ENCODE measurements around the gene SESN1.

The SESN1 gene

DNA sequence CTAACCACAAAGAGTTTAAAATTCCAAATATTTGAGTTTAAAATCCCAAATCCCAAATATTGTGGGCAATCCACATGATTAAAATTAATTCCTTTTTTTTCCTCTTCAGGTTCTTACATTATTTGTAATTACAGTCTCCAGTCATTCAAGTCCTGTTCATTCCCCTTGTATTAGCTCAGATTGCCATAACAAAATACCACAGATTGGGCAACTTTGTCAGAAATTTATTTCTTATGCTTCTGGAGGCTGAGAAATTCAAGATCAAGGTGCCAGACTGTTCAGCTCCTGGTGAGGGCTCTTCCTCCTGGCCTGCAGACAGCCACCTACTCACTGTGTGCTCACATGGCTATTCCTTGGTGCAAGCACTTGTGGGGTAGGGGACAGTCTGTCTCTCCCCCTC, 141.0 kb downstream of the SESN1 start:
- no peak for DNase-seq

DNA sequence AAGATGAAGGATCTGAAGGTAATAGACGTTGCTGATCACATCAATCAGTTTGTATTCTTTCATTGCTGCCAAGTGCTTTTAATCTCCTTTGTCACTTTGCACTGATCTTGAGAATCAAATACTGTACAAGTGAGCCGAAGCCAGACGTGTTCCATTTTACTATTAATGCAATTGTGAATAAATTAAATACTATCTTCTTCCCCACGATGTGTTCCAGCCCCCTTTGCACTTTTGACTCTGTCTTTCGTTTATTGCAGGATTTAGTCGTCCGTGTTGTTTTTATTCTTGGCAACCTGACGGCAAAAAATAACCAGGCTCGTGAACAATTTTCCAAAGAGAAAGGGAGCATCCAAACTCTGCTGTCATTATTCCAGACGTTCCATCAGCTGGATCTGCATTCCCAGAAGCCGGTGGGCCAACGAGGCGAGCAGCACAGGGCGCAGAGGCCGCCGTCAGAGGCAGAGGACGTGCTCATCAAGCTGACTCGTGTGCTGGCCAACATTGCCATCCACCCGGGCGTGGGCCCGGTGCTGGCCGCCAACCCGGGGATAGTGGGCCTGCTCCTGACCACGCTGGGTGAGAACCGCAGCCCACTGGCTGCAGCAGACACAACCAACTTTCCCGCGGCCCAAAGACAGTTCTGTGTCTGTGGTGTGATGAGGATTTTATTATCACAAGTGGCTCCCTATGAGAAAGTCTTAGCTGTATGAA, 141.7 kb downstream of the SESN1 start:
- no peak for DNase-seq

- DNase-seq = no peak
These were observed 143.2 kb downstream of the SESN1 start for GRCh38 chr6:108951351-108951953.

DNA sequence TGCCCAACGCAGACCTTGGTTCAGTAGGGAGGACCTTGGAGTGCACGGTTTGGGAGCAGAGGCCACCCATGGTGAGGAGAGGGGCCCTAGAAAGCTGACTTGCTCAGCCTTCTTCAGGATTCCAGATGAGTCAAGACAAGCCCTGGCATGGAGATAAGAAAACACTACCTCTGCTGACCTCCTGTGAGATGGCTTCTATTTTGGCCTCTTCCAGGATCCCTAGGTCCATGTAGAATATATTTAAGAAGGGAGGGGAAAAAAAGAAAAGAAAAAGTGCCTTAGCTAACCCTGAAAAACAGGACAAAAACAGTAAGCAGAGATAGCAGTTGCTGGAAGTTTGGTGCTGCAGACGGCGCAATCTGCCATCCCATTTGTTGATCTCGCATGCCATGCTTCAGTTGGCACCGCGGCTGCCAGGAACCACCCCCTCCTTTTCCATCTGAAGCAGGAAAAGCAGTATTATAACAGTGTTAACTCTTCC, 146.4 kb downstream of the SESN1 start:
- DNase-seq = no peak

DNA sequence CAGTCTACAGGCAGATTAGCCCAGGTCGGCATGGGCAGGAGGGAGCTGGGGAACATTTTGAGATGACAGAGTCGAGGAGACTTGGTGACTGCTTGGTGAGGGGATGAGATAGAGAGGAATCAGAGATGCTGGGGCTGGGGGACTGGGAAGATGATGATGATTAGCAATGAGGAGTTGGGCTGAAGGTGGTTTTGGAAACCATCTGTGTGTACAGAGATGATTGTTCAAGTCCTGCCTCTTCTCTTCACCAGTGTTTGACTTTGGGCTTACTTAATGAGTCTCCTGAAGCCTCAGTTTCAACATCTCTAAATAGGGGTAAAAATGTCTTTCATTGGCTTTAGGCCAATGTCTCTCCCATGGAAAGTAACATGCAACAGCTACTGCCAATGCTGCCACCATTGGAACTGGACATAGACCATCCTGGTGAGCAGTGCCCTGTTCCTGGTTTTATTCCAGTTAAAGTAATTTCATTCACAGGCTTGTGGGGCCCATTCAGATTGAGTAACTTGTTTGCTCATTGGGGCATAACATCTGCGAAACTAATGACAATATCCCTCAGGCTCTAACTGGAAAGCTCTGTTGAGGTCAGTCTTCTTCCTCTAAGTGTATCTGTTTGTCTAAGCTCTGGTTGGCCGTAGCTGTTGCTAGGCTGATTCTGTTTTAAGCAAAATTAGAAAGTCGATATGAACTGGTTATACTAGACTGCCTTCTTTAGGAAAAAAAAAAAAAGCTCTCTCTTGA, 147.4 kb downstream of the SESN1 start:
- DNase-seq = no peak

- DNase-seq = no peak
These were observed 148.0 kb downstream of the SESN1 start for GRCh38 chr6:108946695-108947094.

GRCh38 chr6:108945681-108946159, 148.9 kb downstream of the SESN1 start:
- no peak for DNase-seq

GRCh38 chr6:108944707-108945680, 149.7 kb downstream of the SESN1 start:
- DNase-seq = no peak

DNA sequence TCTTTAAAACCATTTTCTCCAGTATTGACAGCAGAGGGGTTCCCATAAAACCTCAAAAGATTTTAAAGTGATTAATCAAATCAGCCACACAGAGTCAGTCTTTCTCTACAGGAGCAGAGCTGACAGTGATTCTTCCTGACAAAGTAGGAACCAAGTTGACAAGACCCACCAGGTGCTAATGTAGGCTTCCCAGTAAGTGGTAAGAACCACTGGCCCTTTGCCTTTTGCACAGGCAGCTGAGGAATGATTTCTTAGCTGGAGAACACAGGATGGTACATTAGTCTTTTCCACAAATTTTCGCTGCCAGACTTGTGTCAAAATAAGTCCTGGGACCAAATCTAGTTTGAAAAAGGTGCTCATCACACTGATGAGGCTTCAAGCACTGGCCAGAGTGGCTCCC, 150.6 kb downstream of the SESN1 start:
- DNase-seq = no peak

DNA sequence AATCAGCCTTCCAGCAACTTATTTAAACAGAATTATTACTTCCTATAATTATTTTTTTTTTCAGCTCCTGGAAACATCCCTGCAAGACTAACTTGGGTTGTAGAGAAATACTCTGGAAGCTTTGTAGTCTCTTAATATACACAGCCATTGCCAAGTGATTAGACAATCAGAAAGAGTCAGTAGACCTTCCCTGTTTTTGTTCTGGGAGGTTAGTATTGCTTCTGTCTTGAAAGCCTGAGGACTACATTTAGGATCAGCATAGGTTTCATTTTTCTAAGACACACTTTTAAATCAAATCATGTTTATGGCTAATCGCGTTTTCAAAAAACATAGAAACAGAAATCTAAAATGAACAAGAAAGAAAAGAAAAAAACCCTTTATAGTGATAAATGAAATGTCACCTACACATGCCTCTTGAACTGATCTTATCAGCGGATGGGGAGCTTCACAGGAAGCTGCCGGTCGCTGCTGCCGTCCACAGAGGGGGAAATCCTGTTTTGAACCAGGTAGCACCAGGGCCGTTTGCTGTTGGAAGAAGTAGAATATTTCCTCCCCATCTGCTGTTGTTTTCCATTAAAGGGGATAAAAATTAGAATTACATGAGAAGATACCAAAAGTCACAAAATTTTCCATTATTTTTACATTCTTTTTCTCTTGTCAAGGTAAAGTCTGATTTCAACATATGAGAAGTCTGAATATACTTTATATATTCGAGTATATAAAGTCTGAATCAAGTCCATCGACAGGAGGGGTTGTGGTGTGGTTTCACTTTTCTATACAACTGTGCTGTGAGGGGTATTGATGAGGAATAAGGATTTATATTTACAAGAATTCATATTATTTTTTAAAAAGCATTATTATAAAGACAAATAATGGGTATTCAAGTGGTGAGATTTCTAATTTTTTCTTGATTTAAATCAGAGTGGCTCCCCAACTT, 151.8 kb downstream of the SESN1 start:
- DNase-seq = peak; percentile 69

DNA sequence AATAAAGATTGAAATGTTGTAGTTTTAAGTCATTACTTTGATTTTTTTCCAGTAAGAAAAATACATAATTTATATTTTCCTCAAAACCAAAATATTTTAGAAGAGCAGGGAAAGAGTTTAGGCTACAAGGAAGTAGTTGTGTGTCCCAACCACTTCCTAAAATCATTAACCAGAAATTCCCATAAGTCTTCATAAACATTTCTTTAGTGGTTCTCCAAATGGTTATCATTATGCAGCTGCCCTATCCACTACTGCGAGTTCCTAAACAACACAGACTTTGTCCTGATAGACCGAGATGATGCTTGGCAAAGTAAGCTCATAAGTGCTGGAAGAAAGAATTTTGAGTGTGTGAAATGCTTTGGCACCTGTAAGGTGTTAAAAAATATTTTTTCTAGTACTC, 152.8 kb downstream of the SESN1 start:
- no peak for DNase-seq

- no peak for DNase-seq
These were observed 153.4 kb downstream of the SESN1 start for GRCh38 chr6:108941281-108941680.

DNA sequence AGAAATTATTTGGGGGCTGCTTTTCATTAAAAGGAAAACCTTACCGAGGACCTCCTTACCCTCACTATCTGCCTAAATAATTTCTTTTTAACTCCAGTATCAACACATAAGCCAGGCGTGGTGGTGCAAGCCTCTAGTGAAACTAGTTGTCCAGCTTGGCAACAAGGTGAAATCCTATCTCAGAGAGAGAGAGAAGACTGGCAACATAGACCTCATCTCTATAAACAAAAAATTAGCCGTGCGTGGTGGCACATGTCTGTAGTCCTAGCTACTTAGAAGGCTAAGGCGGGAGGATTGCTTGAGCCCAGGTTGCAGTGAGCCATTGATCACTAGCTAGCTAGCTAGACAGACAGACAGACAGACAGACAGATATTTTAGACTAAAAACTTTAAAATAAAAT, 153.9 kb downstream of the SESN1 start:
- DNase-seq = no peak

DNA sequence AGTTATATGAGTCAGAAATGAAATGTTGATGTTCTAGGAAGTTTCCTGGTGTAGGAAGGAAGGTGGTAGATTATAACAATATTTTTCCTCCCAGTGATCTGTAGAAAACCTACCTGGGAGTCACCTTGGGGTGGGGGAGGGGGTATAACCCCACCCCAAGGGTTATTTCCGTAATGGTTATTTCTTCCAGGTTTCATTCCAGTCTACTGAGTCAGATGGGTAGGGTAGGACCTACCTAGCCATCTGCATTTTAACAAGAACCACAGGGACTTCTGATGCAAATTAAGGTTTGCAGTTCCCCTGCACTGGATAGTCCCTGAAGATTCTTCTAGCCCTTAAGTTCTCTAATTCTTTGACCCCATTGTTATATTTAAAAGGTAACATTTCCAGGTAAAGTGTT, 157.5 kb downstream of the SESN1 start:
- no peak for DNase-seq

All from CD4-positive, alpha-beta T cell treated with Interferon gamma for 1 hour (primary cell).